ENCODE measurements around the gene PJA2. TPM values are rescaled to one million over a fixed set of nuclear protein-coding genes. Genes with fewer than 3 reads are reported as not detected.

PJA2 gene
- total and polyA plus RNA-seq, 2 donors (not counting 1 experiment from before 2014, with no cell fraction given): 82.7 to 107 TPM

DNA sequence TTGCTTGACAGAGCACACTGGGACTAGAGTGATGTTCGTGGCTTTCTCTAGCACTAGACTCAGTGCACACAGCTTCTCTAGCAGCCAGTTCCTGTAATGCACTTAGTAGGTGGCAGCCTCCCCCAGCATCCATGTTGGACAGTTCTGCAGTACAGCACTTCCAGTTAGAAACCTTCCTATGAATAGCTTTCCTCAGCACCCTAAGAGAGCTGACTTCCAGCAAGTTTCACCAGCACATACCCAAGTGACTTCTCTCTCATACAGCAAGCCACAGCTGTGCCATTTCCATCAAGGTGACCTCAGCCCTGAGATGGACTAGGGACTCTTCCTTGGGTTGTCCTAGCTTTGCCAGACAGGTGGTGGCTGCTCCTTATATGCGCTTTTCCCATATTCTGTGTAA, 60.4 kb downstream of the PJA2 start:
- H3K9ac ChIP-seq (ENCODE audit: insufficient read depth, low read length): no peak overlapping the region
- H3K4me3 ChIP-seq (replicated peaks in 1 of 4; ENCODE audit: control extremely low read depth in 1 of 4, insufficient read depth in 1 of 4, low read depth in 3 of 4, low read length in 4 of 4): no peak overlapping the region
- no peaks in the 10 kb centered on the region for H3K9me3 ChIP-seq (ENCODE audit: control insufficient read depth, insufficient read depth, low read depth, low read length)
- TF ChIP-seq EZH2 (IDR thresholded peaks at IDR 0.05; ENCODE audit: low read length, missing control alignments) (no peak), CTCF (conservative IDR thresholded peaks at IDR 0.05 in 1 of 2, IDR thresholded peaks at IDR 0.05 in 1 of 2; ENCODE audit: low read depth in 1 of 2, low read length in 2 of 2) (no peak)
- no peaks in the 10 kb centered on the region for H3K27me3 ChIP-seq (ENCODE audit: control insufficient read depth, insufficient read depth, low read length)
- H4K20me1 ChIP-seq (ENCODE audit: control insufficient read depth, extremely low read depth, insufficient read depth, low read length): peaks cover 2% of the 10 kb centered on the region
- no peak overlapping the region for H2AFZ ChIP-seq (ENCODE audit: low read length)
- no peak for DNase-seq (ENCODE audit: low read depth in 2 of 2)
- no peaks in the 10 kb centered on the region for H3K4me1 ChIP-seq (ENCODE audit: control insufficient read depth, extremely low read depth, insufficient read depth, low read length)
- no peak overlapping the region for H3K4me2 ChIP-seq (ENCODE audit: extremely low read depth, insufficient read depth, low read length)
- no peaks in the 10 kb centered on the region for H3K79me2 ChIP-seq (ENCODE audit: control insufficient read depth, insufficient read depth, low read length)
- H3K27ac ChIP-seq (ENCODE audit: insufficient read depth, low read length): no peak overlapping the region
- H3K36me3 ChIP-seq (ENCODE audit: control insufficient read depth, insufficient read depth, low read length): peaks cover 4% of the 10 kb centered on the region

- no peak for DNase-seq (ENCODE audit: low read depth in 2 of 2)
- no peak overlapping the region for H3K4me2 ChIP-seq (ENCODE audit: extremely low read depth, insufficient read depth, low read length)
- H3K4me3 ChIP-seq (replicated peaks in 1 of 4; ENCODE audit: control extremely low read depth in 1 of 4, insufficient read depth in 1 of 4, low read depth in 3 of 4, low read length in 4 of 4): no peak overlapping the region
- H3K9ac ChIP-seq (ENCODE audit: insufficient read depth, low read length): no peak overlapping the region
- H3K79me2 ChIP-seq (ENCODE audit: control insufficient read depth, insufficient read depth, low read length): no peaks in the 10 kb centered on the region
- H3K27ac ChIP-seq (ENCODE audit: insufficient read depth, low read length): no peak overlapping the region
- H3K9me3 ChIP-seq (ENCODE audit: control insufficient read depth, insufficient read depth, low read depth, low read length): no peaks in the 10 kb centered on the region
- H4K20me1 ChIP-seq (ENCODE audit: control insufficient read depth, extremely low read depth, insufficient read depth, low read length): peaks cover 2% of the 10 kb centered on the region
- no peaks in the 10 kb centered on the region for H3K4me1 ChIP-seq (ENCODE audit: control insufficient read depth, extremely low read depth, insufficient read depth, low read length)
- H2AFZ ChIP-seq (ENCODE audit: low read length): no peak overlapping the region
- no peaks in the 10 kb centered on the region for H3K27me3 ChIP-seq (ENCODE audit: control insufficient read depth, insufficient read depth, low read length)
- TF ChIP-seq EZH2 (IDR thresholded peaks at IDR 0.05; ENCODE audit: low read length, missing control alignments) (no peak), CTCF (conservative IDR thresholded peaks at IDR 0.05 in 1 of 2, IDR thresholded peaks at IDR 0.05 in 1 of 2; ENCODE audit: low read depth in 1 of 2, low read length in 2 of 2) (no peak)
- H3K36me3 ChIP-seq (ENCODE audit: control insufficient read depth, insufficient read depth, low read length): peaks cover 4% of the 10 kb centered on the region
Observed at GRCh38 chr5:109347252-109347888, 62.4 kb downstream of the PJA2 start.

DNA sequence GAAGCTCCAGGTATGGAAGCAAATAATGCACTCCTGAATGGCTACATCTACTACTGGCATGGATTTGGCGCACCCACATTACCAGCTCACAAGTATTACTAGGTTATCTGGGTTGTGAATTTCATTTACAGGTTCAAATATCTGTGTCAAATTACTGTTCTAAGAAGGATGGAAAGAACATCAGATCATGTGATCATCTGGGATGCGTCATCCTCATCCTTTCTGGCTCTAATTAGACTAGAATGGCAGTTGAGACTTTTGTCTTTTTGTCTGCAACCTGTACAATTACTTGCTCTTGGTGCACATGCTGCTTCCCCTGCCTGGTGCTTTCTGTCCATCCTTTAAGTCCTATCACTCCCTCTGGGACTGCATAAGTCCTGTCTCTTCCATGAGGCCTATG, 64.1 kb downstream of the PJA2 start:
- Histone ChIP-seq H3K27ac (ENCODE audit: insufficient read depth, low read length) (no peak overlapping the region), H4K20me1 (ENCODE audit: control insufficient read depth, extremely low read depth, insufficient read depth, low read length) (peaks cover 2% of the 10 kb centered on the region), H3K4me2 (ENCODE audit: extremely low read depth, insufficient read depth, low read length) (no peak overlapping the region), H3K9ac (ENCODE audit: insufficient read depth, low read length) (no peak overlapping the region), H3K79me2 (ENCODE audit: control insufficient read depth, insufficient read depth, low read length) (no peaks in the 10 kb centered on the region), H3K4me3 (replicated peaks in 1 of 4; ENCODE audit: control extremely low read depth in 1 of 4, insufficient read depth in 1 of 4, low read depth in 3 of 4, low read length in 4 of 4) (no peak overlapping the region), H3K36me3 (ENCODE audit: control insufficient read depth, insufficient read depth, low read length) (peaks cover 4% of the 10 kb centered on the region), H3K4me1 (ENCODE audit: control insufficient read depth, extremely low read depth, insufficient read depth, low read length) (no peaks in the 10 kb centered on the region), H2AFZ (ENCODE audit: low read length) (no peak overlapping the region), H3K27me3 (ENCODE audit: control insufficient read depth, insufficient read depth, low read length) (no peaks in the 10 kb centered on the region), H3K9me3 (ENCODE audit: control insufficient read depth, insufficient read depth, low read depth, low read length) (no peaks in the 10 kb centered on the region)
- no peak for DNase-seq (ENCODE audit: low read depth in 2 of 2)
- TF ChIP-seq CTCF (conservative IDR thresholded peaks at IDR 0.05 in 1 of 2, IDR thresholded peaks at IDR 0.05 in 1 of 2; ENCODE audit: low read depth in 1 of 2, low read length in 2 of 2) (no peak), EZH2 (IDR thresholded peaks at IDR 0.05; ENCODE audit: low read length, missing control alignments) (no peak)

Data from fibroblast of lung (primary cell).